AG10803 (cell line): ENCODE results near the gene CENPV.
"Not testable (repeated sequence)": the region's sequence is repeated elsewhere in the genome, so short reads cannot be mapped to it uniquely, and the experiment has no call there.

Experiments used
- DNase-seq: peaks from one replicate; pipeline ENCODE4 v3.0.0; 2010; ENCODE audit warnings: low read depth
- H3K4me3 ChIP-seq: 2 replicates; pipeline ENCODE4 v1.5.1; 2011; ENCODE audit warnings: mild to moderate bottlenecking, low read length, control low read depth
- TF ChIP-seq, protein P1 (sequence below): conservative IDR thresholded peaks from 2 replicates; pipeline ENCODE4 v1.5.1; 2011; ENCODE audit warnings: mild to moderate bottlenecking, low read length, control low read depth, inconsistent platforms

Gene CENPV

GRCh38 chr17:16327018-16327417 is 26.3 kb downstream of the CENPV start:
- TF ChIP-seq, protein P1, sequence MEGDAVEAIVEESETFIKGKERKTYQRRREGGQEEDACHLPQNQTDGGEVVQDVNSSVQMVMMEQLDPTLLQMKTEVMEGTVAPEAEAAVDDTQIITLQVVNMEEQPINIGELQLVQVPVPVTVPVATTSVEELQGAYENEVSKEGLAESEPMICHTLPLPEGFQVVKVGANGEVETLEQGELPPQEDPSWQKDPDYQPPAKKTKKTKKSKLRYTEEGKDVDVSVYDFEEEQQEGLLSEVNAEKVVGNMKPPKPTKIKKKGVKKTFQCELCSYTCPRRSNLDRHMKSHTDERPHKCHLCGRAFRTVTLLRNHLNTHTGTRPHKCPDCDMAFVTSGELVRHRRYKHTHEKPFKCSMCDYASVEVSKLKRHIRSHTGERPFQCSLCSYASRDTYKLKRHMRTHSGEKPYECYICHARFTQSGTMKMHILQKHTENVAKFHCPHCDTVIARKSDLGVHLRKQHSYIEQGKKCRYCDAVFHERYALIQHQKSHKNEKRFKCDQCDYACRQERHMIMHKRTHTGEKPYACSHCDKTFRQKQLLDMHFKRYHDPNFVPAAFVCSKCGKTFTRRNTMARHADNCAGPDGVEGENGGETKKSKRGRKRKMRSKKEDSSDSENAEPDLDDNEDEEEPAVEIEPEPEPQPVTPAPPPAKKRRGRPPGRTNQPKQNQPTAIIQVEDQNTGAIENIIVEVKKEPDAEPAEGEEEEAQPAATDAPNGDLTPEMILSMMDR: no peak
- no peak for DNase-seq
- H3K4me3 ChIP-seq: no peak overlapping the region

DNA sequence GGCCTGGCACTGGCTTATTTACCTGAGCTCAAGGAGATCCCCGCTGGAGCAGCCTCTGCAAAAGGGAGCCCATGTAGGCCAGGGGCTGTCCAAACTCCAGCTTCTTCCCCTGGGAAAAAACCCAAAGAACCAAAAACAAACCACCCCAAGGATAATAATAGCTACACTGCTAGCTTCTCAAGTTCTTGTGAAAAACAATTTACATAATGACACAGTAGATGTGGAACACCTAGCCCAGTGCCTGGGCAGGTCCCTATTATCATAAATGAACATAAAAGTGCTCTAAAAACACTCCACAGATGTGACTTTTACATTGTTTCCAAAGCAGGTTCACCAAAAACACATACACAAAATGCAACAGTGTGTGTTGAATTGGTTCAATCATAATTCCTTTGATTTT is 27.3 kb downstream of the CENPV start:
- DNase-seq: no peak
- TF ChIP-seq, protein P1: no peak
- no peak overlapping the region for H3K4me3 ChIP-seq

DNA sequence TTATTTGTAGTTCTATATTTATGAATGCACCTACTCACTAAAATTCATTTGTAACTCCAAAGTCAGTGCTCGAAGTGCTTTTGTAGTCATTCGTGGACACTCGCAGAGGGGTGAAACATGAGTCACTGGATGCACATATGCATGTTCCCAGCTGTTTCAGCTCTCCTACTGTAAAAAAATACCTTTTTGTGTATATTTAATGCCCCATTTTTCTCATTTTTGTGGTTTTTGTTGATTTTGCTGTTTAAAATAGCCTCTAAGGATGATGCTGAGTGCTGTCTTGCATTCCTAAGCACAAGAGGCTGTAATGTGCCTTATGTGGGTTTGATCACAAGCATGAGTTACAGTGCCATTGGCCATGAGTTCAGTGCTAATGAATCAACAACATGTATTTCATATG is 30.6 kb downstream of the CENPV start:
- TF ChIP-seq, protein P1: no peak
- DNase-seq: peak; percentile 90
- H3K4me3 ChIP-seq: no peak overlapping the region

DNA sequence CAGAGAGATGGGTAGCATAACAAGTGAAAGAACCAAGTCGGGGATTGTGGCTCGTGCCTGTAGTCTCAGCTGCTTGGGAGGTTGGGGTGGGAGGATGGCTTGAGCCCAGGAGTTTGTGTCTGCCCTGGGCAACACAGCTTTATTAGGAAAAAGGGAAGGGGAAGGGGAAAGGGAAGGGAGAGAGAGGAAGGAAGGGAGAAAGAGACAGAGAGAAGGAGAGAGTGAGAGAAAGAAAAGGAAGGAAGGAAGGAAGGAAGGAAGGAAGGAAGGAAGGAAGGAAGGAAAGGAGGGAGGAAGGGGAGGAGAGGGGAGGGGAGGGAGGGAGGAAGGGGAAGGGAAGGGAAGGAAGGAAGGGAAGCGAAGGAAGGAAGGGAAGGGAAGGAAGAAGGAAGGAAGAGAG is 33.3 kb downstream of the CENPV start:
- no peak for DNase-seq
- H3K4me3 ChIP-seq: no peak overlapping the region
- TF ChIP-seq, protein P1: no peak

GRCh38 chr17:16314859-16315258 is 38.4 kb downstream of the CENPV start:
- H3K4me3 ChIP-seq: no peak overlapping the region
- TF ChIP-seq, protein P1: no peak
- no peak for DNase-seq

GRCh38 chr17:16314189-16314588 is 39.1 kb downstream of the CENPV start:
- DNase-seq: no peak
- no peak overlapping the region for H3K4me3 ChIP-seq
- TF ChIP-seq, protein P1: no peak

DNA sequence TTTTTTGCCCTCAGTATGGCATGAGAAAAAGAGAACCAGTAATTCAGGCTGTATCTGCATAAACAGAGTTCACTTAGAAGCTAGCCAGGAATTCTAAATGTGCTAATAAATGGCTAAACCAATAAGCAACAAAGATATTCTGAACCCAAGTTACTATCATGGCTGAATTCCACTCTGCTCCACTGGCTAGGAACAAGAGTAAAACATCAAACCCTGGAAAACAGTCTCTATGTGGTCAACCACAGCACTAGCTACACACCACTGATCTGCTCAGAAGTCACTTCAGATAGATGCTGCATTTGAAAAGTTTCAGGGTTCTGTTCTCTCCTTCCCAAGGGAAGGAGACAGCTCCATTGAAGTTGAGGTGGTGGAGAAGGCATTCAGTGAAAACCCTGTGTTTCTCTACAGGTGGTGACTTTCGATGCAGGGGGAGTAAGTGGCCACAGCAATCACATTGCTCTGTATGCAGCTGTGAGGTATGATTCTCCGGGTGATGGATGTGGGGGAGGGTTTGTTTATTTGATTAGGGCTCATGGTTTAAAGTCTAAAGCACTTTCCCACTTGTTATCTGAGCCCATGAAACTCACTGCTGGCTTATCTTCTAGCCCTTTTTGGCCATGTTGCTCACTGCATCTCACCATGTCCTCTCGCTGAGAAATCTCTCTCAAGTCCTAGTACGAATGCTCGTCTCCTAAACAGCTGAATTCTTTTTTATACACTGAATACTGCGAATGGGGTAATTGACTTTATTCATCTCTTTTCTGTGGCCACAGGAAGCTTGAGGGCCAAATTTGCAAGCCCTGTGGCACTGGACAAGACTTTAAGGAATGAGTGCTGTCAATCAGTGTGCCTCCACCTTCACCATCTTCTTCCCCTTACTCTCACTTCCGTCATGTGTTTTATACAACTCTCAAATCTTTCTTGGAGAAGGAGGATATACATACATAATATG is 39.9 kb downstream of the CENPV start:
- no peak overlapping the region for H3K4me3 ChIP-seq
- no peak for DNase-seq
- TF ChIP-seq, protein P1: no peak

DNA sequence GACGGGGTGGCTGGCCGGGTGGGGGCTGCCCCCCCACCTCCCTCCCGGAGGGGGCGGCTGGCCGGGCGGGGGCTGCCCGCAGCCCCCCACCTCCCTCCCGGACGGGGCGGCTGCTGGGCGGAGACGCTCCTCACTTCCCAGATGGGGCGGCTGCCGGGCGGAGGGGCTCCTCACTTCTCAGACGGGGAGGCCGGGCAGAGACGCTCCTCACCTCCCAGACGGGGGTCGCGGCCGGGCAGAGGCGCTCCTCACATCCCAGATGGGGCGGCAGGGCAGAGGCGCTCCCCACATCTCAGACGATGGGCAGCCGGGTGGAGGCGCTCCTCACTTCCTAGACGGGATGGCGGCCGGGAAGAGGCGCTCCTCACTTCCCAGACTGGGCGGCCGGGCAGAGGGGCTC is 41.2 kb downstream of the CENPV start:
- not testable (repeated sequence) for H3K4me3 ChIP-seq, DNase-seq
